SH-SY5Y (cell line): ENCODE data around the gene HS6ST3.

Experiments used
- GATA2 ChIP-seq: IDR thresholded peaks from 2 replicates; pipeline ENCODE4 v1.6.1; 2011; ENCODE audit warnings: mild to moderate bottlenecking, low read depth, low read length
- GATA3 ChIP-seq: IDR thresholded peaks from 2 replicates; pipeline ENCODE4 v1.6.1; 2011; ENCODE audit warnings: low read depth, mild to moderate bottlenecking, low read length, moderate library complexity

Gene HS6ST3

DNA sequence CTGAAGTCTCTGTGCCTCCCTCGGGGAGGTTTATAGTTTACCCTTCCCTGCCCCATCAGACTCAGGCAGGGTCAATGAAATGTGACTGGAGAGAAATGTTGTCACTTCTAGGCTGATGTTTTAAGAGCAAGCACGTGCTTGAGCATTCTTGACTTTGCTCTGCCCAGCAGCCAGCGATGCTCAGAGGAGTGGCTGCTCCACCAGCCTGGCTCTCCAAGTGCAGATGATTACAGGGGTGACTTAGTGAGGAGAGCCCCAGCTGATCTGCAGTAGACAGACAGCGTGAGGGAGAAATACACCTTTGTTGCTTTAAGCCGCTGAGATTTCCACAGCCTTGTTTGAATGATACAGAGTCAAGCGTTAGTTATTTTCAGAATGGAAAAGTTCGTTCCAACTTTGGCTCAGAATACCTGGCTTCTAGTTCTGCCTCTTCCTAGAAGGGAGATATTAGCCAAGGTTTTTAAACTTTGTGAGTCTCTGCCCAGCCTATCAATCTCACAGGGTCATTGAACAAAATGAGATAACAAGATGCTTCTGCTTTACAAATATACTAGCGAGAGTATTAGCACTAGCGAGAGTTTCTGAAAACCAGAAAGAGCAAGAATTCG, 760.7 kb downstream of the HS6ST3 start:
- TF ChIP-seq GATA2: no peak
- no peak for TF ChIP-seq GATA3

GRCh38 chr13:96851856-96852445, 762.0 kb downstream of the HS6ST3 start:
- TF ChIP-seq GATA3: no peak
- no peak for TF ChIP-seq GATA2

GRCh38 chr13:96858133-96858826, 768.4 kb downstream of the HS6ST3 start:
- TF ChIP-seq GATA2: no peak
- no peak for TF ChIP-seq GATA3

DNA sequence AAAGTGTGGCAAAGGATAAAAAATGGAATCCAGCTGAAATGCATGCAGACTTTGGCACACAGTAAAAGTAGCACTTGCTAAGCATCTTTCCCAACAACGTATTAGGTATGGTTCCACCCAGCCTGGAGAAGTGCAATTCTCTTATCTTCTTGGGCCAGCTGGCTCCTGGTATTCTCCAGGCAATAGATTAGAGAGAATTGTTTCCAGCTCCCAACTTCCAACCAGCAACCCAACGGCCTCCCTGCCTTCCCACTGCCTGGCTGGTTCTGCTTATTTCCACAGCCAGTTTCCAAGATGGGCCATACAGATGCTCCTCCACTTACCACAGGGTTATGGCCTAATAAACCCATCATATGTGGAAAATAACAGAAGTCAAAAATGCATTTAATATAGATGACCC, 771.0 kb downstream of the HS6ST3 start:
- TF ChIP-seq GATA2 (no peak), GATA3 (no peak)

GRCh38 chr13:96862093-96862492, 772.2 kb downstream of the HS6ST3 start:
- TF ChIP-seq GATA3 (no peak), GATA2 (no peak)

- TF ChIP-seq GATA2 (no peak), GATA3 (no peak)
Observed at GRCh38 chr13:96862999-96863398, 773.1 kb downstream of the HS6ST3 start.

DNA sequence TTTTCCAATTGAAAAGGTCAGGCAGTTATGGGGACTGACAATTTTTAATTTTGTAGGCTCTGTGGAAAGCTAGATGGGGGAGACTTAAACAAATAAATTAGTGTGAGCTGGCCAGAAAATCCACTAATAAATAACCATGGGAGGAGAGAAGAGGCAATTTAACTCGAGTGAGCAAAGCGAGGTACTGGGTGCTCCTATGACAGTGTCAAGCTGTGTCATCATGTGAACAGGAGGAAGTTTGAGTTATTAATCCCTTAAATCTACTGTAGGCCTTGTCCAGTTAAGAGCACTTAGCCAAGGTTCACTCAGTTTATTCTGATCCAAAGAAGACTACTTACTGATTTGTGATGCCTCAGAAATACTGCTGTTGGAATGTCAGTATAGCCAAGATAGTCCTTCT, 781.6 kb downstream of the HS6ST3 start:
- TF ChIP-seq GATA3 (no peak), GATA2 (no peak)

GRCh38 chr13:96880419-96880818, 790.5 kb downstream of the HS6ST3 start:
- TF ChIP-seq GATA2: no peak
- TF ChIP-seq GATA3: no peak
